ENCODE measurements around the gene HES4. TPM values are rescaled to one million over a fixed set of nuclear protein-coding genes. Genes with fewer than 3 reads are reported as not detected.

HES4 gene
- total RNA-seq, 1 donor from 2014 or later = 137 TPM

- no peaks in the 10 kb centered on the region for H3K36me3 Mint-ChIP-seq (ENCODE audit: low read depth)
- H3K27ac Mint-ChIP-seq (ENCODE audit: unreplicated experiment) = no peak overlapping the region
- TF ChIP-seq, protein P1, sequence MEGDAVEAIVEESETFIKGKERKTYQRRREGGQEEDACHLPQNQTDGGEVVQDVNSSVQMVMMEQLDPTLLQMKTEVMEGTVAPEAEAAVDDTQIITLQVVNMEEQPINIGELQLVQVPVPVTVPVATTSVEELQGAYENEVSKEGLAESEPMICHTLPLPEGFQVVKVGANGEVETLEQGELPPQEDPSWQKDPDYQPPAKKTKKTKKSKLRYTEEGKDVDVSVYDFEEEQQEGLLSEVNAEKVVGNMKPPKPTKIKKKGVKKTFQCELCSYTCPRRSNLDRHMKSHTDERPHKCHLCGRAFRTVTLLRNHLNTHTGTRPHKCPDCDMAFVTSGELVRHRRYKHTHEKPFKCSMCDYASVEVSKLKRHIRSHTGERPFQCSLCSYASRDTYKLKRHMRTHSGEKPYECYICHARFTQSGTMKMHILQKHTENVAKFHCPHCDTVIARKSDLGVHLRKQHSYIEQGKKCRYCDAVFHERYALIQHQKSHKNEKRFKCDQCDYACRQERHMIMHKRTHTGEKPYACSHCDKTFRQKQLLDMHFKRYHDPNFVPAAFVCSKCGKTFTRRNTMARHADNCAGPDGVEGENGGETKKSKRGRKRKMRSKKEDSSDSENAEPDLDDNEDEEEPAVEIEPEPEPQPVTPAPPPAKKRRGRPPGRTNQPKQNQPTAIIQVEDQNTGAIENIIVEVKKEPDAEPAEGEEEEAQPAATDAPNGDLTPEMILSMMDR (IDR thresholded peaks at IDR 0.05) = no peak
- H3K4me3 Mint-ChIP-seq (ENCODE audit: unreplicated experiment) = no peak overlapping the region
- DNase-seq (ENCODE audit: low spot score) = no peak
- H3K9me3 Mint-ChIP-seq (ENCODE audit: low read depth) = no peaks in the 10 kb centered on the region
- peaks cover 6% of the 10 kb centered on the region for H3K4me1 Mint-ChIP-seq (ENCODE audit: low read depth)
- H3K27me3 Mint-ChIP-seq (ENCODE audit: low read depth) = peaks cover 3% of the 10 kb centered on the region
These were observed 30.5 kb downstream of the HES4 start for GRCh38 chr1:969260-969855.

GRCh38 chr1:967466-968343 is 32.2 kb downstream of the HES4 start:
- H3K27me3 Mint-ChIP-seq (ENCODE audit: low read depth) = peaks cover 3% of the 10 kb centered on the region
- no peak overlapping the region for H3K4me3 Mint-ChIP-seq (ENCODE audit: unreplicated experiment)
- no peak for DNase-seq (ENCODE audit: low spot score)
- no peak overlapping the region for H3K27ac Mint-ChIP-seq (ENCODE audit: unreplicated experiment)
- TF ChIP-seq, protein P1 (IDR thresholded peaks at IDR 0.05) = no peak
- no peaks in the 10 kb centered on the region for H3K36me3 Mint-ChIP-seq (ENCODE audit: low read depth)
- no peaks in the 10 kb centered on the region for H3K9me3 Mint-ChIP-seq (ENCODE audit: low read depth)
- H3K4me1 Mint-ChIP-seq (ENCODE audit: low read depth) = peaks cover 6% of the 10 kb centered on the region

DNA sequence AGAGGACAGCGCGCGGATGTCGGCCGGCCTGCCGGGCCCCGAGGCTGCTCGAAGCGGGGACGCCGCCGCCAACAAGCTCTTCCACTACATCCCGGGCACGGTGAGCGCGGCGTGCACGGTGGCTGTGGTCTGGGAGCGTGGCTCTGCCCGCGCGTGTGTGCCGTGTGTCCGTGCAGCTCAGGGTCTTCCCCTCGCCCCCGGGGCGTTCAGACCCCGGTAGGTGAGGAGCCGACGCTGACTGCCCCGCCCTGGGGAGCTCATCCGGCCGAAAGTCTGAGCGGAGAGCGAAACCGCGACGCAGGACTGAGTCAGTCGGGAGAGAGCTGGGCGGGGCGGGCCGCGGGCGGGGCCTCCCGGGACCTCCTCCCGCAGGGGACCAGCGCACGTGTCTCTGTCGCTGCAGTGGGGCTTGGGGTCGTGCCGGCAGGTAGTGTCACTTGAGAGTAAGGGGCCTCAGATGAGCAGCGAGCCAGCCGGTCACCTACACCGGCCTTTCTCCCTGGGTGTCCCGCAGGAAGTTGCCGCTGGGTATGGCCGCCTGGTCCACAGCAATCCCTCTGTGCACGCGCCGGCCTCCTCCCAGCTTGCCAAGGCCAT is 33.1 kb downstream of the HES4 start:
- DNase-seq (ENCODE audit: low spot score) = no peak
- H3K4me3 Mint-ChIP-seq (ENCODE audit: unreplicated experiment) = peak overlapping the region; percentile 75

DNA sequence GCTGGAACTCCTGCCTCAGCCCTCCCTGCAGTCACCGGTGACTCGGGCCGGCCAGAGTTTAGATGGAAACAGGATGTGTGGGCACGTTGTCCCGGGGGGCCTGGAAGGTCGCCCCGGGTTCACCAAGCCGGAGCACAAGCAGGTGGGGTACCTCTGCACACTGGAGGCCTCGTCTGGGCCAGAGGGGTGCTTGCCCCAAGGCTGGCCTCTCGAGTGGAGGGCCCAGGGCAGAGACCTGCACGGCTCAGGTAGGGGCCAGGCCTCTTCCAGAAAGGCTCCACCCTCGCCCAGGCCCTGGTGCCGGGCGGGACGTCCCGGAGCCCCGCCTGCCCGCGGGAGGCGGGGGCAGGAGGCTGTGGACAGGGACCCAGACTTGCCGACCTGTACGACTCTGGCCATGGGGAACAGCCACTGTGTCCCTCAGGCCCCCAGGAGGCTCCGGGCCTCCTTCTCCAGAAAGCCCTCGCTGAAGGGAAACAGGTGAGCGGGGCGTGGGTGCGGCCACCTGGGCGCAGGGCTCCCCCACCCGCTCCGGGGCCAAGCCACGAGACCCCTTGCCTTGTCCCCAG is 33.7 kb downstream of the HES4 start, which contains the start of gene PLEKHN1:
PLEKHN1 (plus strand) TSS at position 348 of the 569 bp plus-strand sequence; CDS start at position 398, 50 bp downstream.
- H3K4me1 Mint-ChIP-seq (ENCODE audit: low read depth) = peaks cover 10% of the 10 kb centered on the region
- no peak for DNase-seq (ENCODE audit: low spot score)
- no peak within 1 kb of the TSS for H3K27ac Mint-ChIP-seq (ENCODE audit: unreplicated experiment)
- no peaks in the 10 kb centered on the region for H3K9me3 Mint-ChIP-seq (ENCODE audit: low read depth)
- peaks cover 2% of the 10 kb centered on the region for H3K27me3 Mint-ChIP-seq (ENCODE audit: low read depth)
- H3K36me3 Mint-ChIP-seq (ENCODE audit: low read depth) = no peaks in the 10 kb centered on the region
- TF ChIP-seq, protein P1 (IDR thresholded peaks at IDR 0.05) = no peak
- H3K4me3 Mint-ChIP-seq (ENCODE audit: unreplicated experiment) = peak within 1 kb of the TSS; percentile 75

More for the DNA sequence above, 33.1 kb downstream of the HES4 start:
- Mint-ChIP-seq H3K36me3 (ENCODE audit: low read depth) (no peaks in the 10 kb centered on the region), H3K27me3 (ENCODE audit: low read depth) (peaks cover 3% of the 10 kb centered on the region), H3K4me1 (ENCODE audit: low read depth) (peaks cover 6% of the 10 kb centered on the region), H3K27ac (ENCODE audit: unreplicated experiment) (no peak overlapping the region), H3K9me3 (ENCODE audit: low read depth) (no peaks in the 10 kb centered on the region)
- TF ChIP-seq, protein P1 (IDR thresholded peaks at IDR 0.05) = no peak
